H9 (cell line): ENCODE measurements around the gene NAPA. TPM values are rescaled to one million over a fixed set of nuclear protein-coding genes. Genes with fewer than 3 reads are reported as not detected.

ENCODE experiments used
- DNase-seq: peaks from one replicate; pipeline ENCODE4 v3.0.0-alpha.2; 2017
- H2AFZ ChIP-seq: one replicate; pipeline ENCODE4 v1.6.1; 2013; ENCODE audit warnings: mild to moderate bottlenecking, low read length, control low read depth, moderate library complexity
- H2AK5ac ChIP-seq: 2 replicates; pipeline ENCODE4 v1.6.1; 2013; ENCODE audit warnings: low read length, control low read depth, mixed read lengths; ENCODE audit not compliant: insufficient read length
- H2BK120ac ChIP-seq: one replicate; pipeline ENCODE4 v1.6.1; 2013; ENCODE audit warnings: low read depth, mild to moderate bottlenecking, low read length, control low read depth, inconsistent platforms; ENCODE audit not compliant: poor library complexity, severe bottlenecking
- H2BK12ac ChIP-seq: 2 replicates; pipeline ENCODE4 v1.6.1; 2013; ENCODE audit warnings: low read length, control low read depth, mixed read lengths, low read depth; ENCODE audit not compliant: insufficient read length
- H2BK15ac ChIP-seq: 2 replicates; pipeline ENCODE4 v1.6.1; 2013; ENCODE audit warnings: low read depth, low read length, control low read depth
- H2BK20ac ChIP-seq: one replicate; pipeline ENCODE4 v1.6.1; 2013; ENCODE audit warnings: low read depth, mild to moderate bottlenecking, low read length, control low read depth, inconsistent platforms; ENCODE audit not compliant: poor library complexity, severe bottlenecking
- H2BK5ac ChIP-seq: 2 replicates; pipeline ENCODE4 v1.6.1; 2013; ENCODE audit warnings: low read length, control low read depth, mixed read lengths; ENCODE audit not compliant: insufficient read length
- H3K14ac ChIP-seq: 2 replicates; pipeline ENCODE4 v1.6.1; 2013; ENCODE audit warnings: low read length, control low read depth; ENCODE audit not compliant: insufficient read depth
- H3K18ac ChIP-seq: 2 replicates; pipeline ENCODE4 v1.6.1; 2013; ENCODE audit warnings: low read depth, mild to moderate bottlenecking, mixed read lengths, low read length, control low read depth; ENCODE audit not compliant: insufficient read length
- H3K23ac ChIP-seq: 2 replicates; pipeline ENCODE4 v1.6.1; 2013; ENCODE audit warnings: low read length, control low read depth, mixed read lengths, low read depth; ENCODE audit not compliant: insufficient read length
- H3K23me2 ChIP-seq: 2 replicates; pipeline ENCODE4 v1.6.1; 2013; ENCODE audit warnings: low read depth, mild to moderate bottlenecking, mixed read lengths, low read length, control low read depth; ENCODE audit not compliant: insufficient read length, poor library complexity, severe bottlenecking
- H3K27ac ChIP-seq: 2 replicates; pipeline ENCODE4 v1.5.1; 2013; ENCODE audit warnings: low read length, control low read depth, mixed read lengths, low read depth; ENCODE audit not compliant: insufficient read length
- H3K27me3 ChIP-seq: 2 replicates; pipeline ENCODE4 v1.6.1; 2013; ENCODE audit warnings: low read length, control low read depth, inconsistent platforms; ENCODE audit not compliant: insufficient read depth
- H3K4ac ChIP-seq: 2 replicates; pipeline ENCODE4 v1.6.1; 2013; ENCODE audit warnings: low read depth, mild to moderate bottlenecking, control low read depth, inconsistent platforms, low read length, moderate library complexity
- H3K4me1 ChIP-seq: 2 replicates; pipeline ENCODE4 v1.6.1; 2013; ENCODE audit warnings: low read length, control low read depth, inconsistent platforms; ENCODE audit not compliant: insufficient read depth
- H3K4me2 ChIP-seq: 2 replicates; pipeline ENCODE4 v1.6.1; 2013; ENCODE audit warnings: low read length, control low read depth, mixed read lengths; ENCODE audit not compliant: insufficient read length, insufficient read depth
- H3K56ac ChIP-seq: 2 replicates; pipeline ENCODE4 v1.6.1; 2013; ENCODE audit warnings: low read depth, mild to moderate bottlenecking, mixed read lengths, low read length, control low read depth; ENCODE audit not compliant: insufficient read length
- H3K79me1 ChIP-seq: 2 replicates; pipeline ENCODE4 v1.6.1; 2013; ENCODE audit warnings: low read depth, mild to moderate bottlenecking, moderate library complexity, low read length, control low read depth, inconsistent platforms; ENCODE audit not compliant: insufficient read depth, poor library complexity, severe bottlenecking
- H3K79me2 ChIP-seq: 2 replicates; pipeline ENCODE4 v1.6.1; 2013; ENCODE audit warnings: low read length, control low read depth, inconsistent platforms; ENCODE audit not compliant: insufficient read depth
- H3K9ac ChIP-seq: 2 replicates; pipeline ENCODE4 v1.6.1; 2013; ENCODE audit warnings: low read length, control low read depth, mixed read lengths; ENCODE audit not compliant: insufficient read length; ENCODE audit errors: extremely low read depth
- H3K9me3 ChIP-seq: one replicate; pipeline ENCODE4 v1.6.1; 2013; ENCODE audit warnings: low read depth, low read length, inconsistent platforms; ENCODE audit not compliant: control insufficient read depth
- H3T11ph ChIP-seq: one replicate; pipeline ENCODE4 v1.6.1; 2013; ENCODE audit warnings: mild to moderate bottlenecking, low read length, control low read depth, inconsistent platforms
- H4K20me1 ChIP-seq: one replicate; pipeline ENCODE4 v1.6.1; 2013; ENCODE audit not compliant: control insufficient read depth, insufficient read length, insufficient read depth
- H4K5ac ChIP-seq: 2 replicates; pipeline ENCODE4 v1.6.1; 2013; ENCODE audit warnings: low read depth, mild to moderate bottlenecking, mixed read lengths, low read length, control low read depth; ENCODE audit not compliant: insufficient read length
- H4K8ac ChIP-seq: replicated peaks from 2 replicates; pipeline ENCODE4 v1.6.1; 2013; ENCODE audit warnings: low read length, control low read depth, mixed read lengths, low read depth; ENCODE audit not compliant: insufficient read length
- H4K91ac ChIP-seq: 2 replicates; pipeline ENCODE4 v1.6.1; 2013; ENCODE audit warnings: low read depth, mild to moderate bottlenecking, moderate library complexity, mixed read lengths, low read length, control low read depth; ENCODE audit not compliant: insufficient read length
- H3K27ac Mint-ChIP-seq, 3 experiments: 2 replicates in 2 of 3; 3 replicates in 1 of 3; pipeline ENCODE4 v1.8.0; 2020 to 2021; ENCODE audit warnings: mixed read lengths in 3 of 3, mild to moderate bottlenecking in 1 of 3, moderate library complexity in 1 of 3
- H3K27me3 Mint-ChIP-seq: 2 replicates; pipeline ENCODE4 v1.8.0; 2021; ENCODE audit warnings: low read depth, mild to moderate bottlenecking, moderate library complexity, mixed read lengths
- H3K36me3 Mint-ChIP-seq, 3 experiments: 2 replicates in 2 of 3; 3 replicates in 1 of 3; pipeline ENCODE4 v1.8.0; 2020 to 2021; ENCODE audit warnings: low read depth in 3 of 3, mixed read lengths in 3 of 3; ENCODE audit not compliant: insufficient read depth in 1 of 3
- H3K4me1 Mint-ChIP-seq, 2 experiments: 2 replicates each; pipeline ENCODE4 v1.8.0; 2020; ENCODE audit warnings: mixed read lengths in 2 of 2
- H3K4me3 Mint-ChIP-seq, 2 experiments: 2 replicates in 1 of 2; 3 replicates in 1 of 2; pipeline ENCODE4 v1.8.0; 2020 to 2021; ENCODE audit warnings: mild to moderate bottlenecking in 2 of 2, mixed read lengths in 2 of 2, moderate library complexity in 1 of 2
- H3K9me3 Mint-ChIP-seq, 2 experiments: 2 replicates in 1 of 2; 3 replicates in 1 of 2; pipeline ENCODE4 v1.8.0; 2020; ENCODE audit warnings: mild to moderate bottlenecking in 2 of 2, mixed read lengths in 2 of 2, moderate library complexity in 1 of 2
- CTCF ChIP-seq: fragments of 200-600 bp; sonication (generic); conservative IDR thresholded peaks from 3 replicates; pipeline ENCODE4 v1.8.0; 2021; ENCODE audit warnings: antibody characterized with exemption, mild to moderate bottlenecking
- WGBS: extraction: QIAGEN DNeasy Blood & Tissue Kit; methylation state at CpG from one replicate; pipeline ENCODE4 v1.1.7; 2013; ENCODE audit warnings: missing lambda C conversion rate, low lambda C conversion rate, mixed read lengths; ENCODE audit not compliant: insufficient read length; ENCODE audit errors: extremely low coverage; 5-methylcytosine and 5-hydroxymethylcytosine counted together
- total RNA-seq: library from RNA; stranded (reverse); gene quantifications from 2 replicates; pipeline ENCODE4 v1.2.1, GENCODE V29; 2021

NAPA gene
- total RNA-seq, 1 experiment from 2014 or later = 62.8 TPM

DNA sequence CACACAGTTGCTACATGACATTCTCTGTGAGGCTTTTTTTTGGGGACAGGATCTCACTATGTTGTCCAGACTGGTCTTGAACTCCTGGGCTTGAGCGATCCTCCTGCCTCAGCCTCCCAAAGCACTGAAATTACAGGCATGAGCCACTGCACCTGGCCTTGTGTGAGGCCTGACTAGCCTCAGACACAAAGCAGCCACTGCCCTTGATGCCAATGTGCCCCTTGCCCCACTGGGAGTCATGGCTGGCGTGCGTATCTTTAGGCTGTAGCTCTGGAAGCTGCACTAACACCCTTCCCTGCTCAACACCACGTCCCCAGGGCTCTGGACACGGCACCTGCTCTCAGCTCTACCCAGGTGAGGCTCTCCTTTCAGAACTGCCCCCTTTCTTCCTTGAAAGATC, 16.3 kb downstream of the NAPA start:
- Histone ChIP-seq H2BK12ac (no peak overlapping the region), H2AK5ac (no peak overlapping the region), H3K79me1 (no peaks in the 10 kb centered on the region), H3K27ac (no peak overlapping the region), H3K18ac (no peak overlapping the region), H3K9ac (no peak overlapping the region), H3K4me2 (no peak overlapping the region), H4K20me1 (no peaks in the 10 kb centered on the region), H3K14ac (no peak overlapping the region), H4K8ac (no peak overlapping the region), H4K91ac (no peak overlapping the region), H3K79me2 (no peaks in the 10 kb centered on the region), H2BK15ac (no peak overlapping the region), H3K56ac (no peak overlapping the region), H2BK20ac (no peak overlapping the region), H3K27me3 (no peaks in the 10 kb centered on the region), H2BK5ac (no peak overlapping the region), H3K4me1 (no peaks in the 10 kb centered on the region; the same call in 1 of the 2 replicates), H3K23ac (no peak overlapping the region), H2BK120ac (no peak overlapping the region), H3K23me2 (no peaks in the 10 kb centered on the region), H3K9me3 (no peaks in the 10 kb centered on the region), H2AFZ (no peak overlapping the region), H3T11ph (no peak overlapping the region), H4K5ac (no peak overlapping the region), H3K4ac (no peak overlapping the region)
- no CpG with 5 or more reads among the region's 5 CpGs for WGBS
- no peak for DNase-seq
- peak overlapping the region; percentile 38 to 55 (median 53); a peak in 4 of 7 replicates for H3K27ac Mint-ChIP-seq
- peaks cover 3 to 23% (median 16%) of the 10 kb centered on the region in 3 experiments; a peak in 5 of 7 replicates for H3K36me3 Mint-ChIP-seq
- no peak for TF ChIP-seq CTCF
- H3K4me1 Mint-ChIP-seq = peaks cover 0 to 26% of the 10 kb centered on the region in 2 experiments; a peak in 2 of 4 replicates
- H3K4me3 Mint-ChIP-seq = no peak overlapping the region; a peak in 1 of 5 replicates
- no peaks in the 10 kb centered on the region for H3K27me3 Mint-ChIP-seq
- no peaks in the 10 kb centered on the region for H3K9me3 Mint-ChIP-seq
